ENCODE results near the gene COG7. TPM values are rescaled to one million over a fixed set of nuclear protein-coding genes. Genes with fewer than 3 reads are reported as not detected.

The COG7 gene
- total and polyA plus RNA-seq, 8 donors: 19.8 to 36.7 (median 31.0) TPM

DNA sequence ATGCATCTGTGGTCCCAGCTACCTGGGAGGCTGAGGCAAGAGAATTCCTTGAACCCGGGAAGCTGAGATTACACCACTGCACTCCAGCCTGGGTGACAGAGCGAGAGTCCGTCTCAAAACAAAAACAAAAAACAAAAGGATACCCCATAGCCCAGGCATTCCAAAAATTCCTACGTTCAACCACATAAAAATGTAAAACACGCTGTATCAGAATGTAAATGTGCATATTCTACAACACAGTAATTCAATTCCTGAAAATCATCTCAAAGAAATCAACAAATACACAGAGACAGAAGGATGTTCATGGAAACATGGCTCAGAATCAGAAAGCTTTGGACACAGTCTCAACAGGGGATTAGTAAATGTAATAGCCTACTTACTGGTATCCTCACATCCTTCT lies 33.0 kb downstream of the COG7 start:
- ATAC-seq (no peak), DNase-seq (no peak)
- Histone ChIP-seq H3K27me3 (no peaks in the 10 kb centered on the region), H3K27ac (no peak overlapping the region), H3K9me3 (no peaks in the 10 kb centered on the region), H3K4me1 (peaks cover 15 to 24% of the 10 kb centered on the region in 2 donors), H3K4me3 (no peak overlapping the region), H3K36me3 (peaks cover 0 to 36% of the 10 kb centered on the region in 2 donors)
- TF ChIP-seq, protein P1, sequence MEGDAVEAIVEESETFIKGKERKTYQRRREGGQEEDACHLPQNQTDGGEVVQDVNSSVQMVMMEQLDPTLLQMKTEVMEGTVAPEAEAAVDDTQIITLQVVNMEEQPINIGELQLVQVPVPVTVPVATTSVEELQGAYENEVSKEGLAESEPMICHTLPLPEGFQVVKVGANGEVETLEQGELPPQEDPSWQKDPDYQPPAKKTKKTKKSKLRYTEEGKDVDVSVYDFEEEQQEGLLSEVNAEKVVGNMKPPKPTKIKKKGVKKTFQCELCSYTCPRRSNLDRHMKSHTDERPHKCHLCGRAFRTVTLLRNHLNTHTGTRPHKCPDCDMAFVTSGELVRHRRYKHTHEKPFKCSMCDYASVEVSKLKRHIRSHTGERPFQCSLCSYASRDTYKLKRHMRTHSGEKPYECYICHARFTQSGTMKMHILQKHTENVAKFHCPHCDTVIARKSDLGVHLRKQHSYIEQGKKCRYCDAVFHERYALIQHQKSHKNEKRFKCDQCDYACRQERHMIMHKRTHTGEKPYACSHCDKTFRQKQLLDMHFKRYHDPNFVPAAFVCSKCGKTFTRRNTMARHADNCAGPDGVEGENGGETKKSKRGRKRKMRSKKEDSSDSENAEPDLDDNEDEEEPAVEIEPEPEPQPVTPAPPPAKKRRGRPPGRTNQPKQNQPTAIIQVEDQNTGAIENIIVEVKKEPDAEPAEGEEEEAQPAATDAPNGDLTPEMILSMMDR (IDR thresholded peaks at IDR 0.05): no peak
- intact Hi-C loops (cut with DNase I): no loop called here

DNA sequence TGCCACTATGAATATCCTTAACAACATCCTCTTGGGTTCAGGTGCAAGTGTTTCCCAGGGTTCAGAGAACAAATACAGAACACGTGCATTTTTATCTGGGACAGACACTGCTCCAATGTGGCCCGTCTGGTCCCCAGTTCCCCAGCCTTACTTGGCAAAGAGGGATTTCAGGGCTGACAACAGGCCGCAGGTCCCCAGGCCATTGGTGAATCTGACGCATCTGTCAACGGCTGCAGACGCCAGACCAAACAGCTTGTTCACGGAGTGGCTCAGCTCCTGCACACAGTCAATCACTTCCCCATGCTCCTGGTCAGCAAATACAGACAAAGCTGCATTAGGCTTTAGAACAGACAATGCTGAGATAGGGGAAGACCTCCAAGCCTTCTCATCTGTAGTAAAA lies 36.2 kb downstream of the COG7 start:
- DNase-seq (no peak), ATAC-seq (no peak)
- TF ChIP-seq, protein P1 (IDR thresholded peaks at IDR 0.05): no peak
- intact Hi-C loops (cut with DNase I): no loop called here
- Histone ChIP-seq H3K9me3 (no peaks in the 10 kb centered on the region), H3K27ac (no peak overlapping the region), H3K4me1 (no peaks in the 10 kb centered on the region), H3K27me3 (no peaks in the 10 kb centered on the region), H3K36me3 (peaks cover 0 to 68% of the 10 kb centered on the region in 2 donors), H3K4me3 (no peak overlapping the region)

DNA sequence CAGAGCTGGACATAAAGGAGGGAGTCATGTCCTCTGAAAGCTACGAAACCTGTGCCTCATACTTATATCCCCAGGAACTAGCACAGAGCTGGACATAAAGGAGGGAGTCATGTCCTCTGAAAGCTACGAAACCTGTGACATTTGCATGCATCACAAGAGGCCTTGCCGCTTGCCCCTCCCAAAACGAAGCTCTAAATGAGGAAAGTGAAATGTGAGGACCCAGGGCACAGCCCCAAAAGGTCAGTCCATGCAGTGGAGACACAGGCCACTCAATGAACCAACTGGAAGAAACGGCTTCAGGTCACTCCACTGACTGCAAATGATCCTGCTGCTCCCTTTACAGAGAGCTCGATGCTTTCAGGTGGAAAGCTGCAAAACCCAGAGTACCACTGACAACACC lies 38.3 kb downstream of the COG7 start:
- Histone ChIP-seq H3K9me3 (no peaks in the 10 kb centered on the region), H3K4me3 (no peak overlapping the region), H3K27ac (no peak overlapping the region), H3K27me3 (no peaks in the 10 kb centered on the region), H3K36me3 (peaks cover 0 to 84% of the 10 kb centered on the region in 2 donors), H3K4me1 (no peaks in the 10 kb centered on the region)
- intact Hi-C loops (cut with DNase I): no loop called here
- DNase-seq: no peak
- TF ChIP-seq, protein P1 (IDR thresholded peaks at IDR 0.05): no peak
- no peak for ATAC-seq

DNA sequence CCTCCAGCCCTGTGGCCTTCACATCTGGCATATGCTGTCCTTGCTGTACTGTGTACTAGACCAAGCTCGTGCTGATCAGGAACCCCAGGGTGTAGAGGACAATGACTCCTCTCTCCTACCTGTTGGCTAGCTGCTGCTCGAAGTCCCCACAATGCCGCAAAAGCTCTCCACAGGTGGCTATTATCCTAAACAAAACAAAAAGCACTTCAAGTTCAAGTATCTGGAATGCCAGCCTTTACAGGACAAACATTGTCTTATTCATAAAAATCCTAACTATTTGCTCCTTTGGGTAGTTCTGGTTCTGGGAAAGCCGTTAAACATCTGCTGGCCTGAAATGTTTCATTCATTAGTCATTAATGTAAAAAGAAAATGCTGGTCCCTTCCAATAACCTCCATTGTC lies 42.8 kb downstream of the COG7 start:
- peak; percentile 36 for ATAC-seq
- Histone ChIP-seq H3K36me3 (peaks cover 0 to 84% of the 10 kb centered on the region in 2 donors), H3K4me3 (no peak overlapping the region), H3K27me3 (no peaks in the 10 kb centered on the region), H3K27ac (peak overlapping the region in 1 of 2 donors; percentile 11), H3K9me3 (no peaks in the 10 kb centered on the region), H3K4me1 (no peaks in the 10 kb centered on the region)
- DNase-seq: no peak
- intact Hi-C loops (cut with DNase I): no loop called here
- TF ChIP-seq, protein P1 (IDR thresholded peaks at IDR 0.05): no peak

DNA sequence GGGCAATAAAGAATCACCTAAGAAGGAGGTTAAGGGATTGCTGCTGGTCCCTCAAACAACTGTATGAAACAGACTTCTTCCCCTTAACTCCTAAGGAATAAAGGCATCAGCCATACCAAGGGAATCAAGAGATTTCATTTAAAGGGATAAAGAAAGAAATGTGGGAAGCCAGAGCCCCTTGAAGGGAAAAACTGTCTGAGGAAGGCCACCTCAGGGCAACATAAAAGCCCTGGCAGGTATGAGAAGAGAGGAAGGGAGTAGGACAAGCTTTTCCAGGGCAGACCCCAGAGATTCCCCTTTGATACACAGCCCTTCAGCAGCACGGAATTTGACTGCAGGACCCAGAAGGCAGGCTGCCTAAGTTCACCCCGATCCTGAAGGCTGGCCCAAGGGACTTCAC lies 43.5 kb downstream of the COG7 start:
- peak overlapping the region in 1 of 2 donors; percentile 11 for H3K27ac ChIP-seq
- H3K4me1 ChIP-seq: no peaks in the 10 kb centered on the region
- H3K27me3 ChIP-seq: no peaks in the 10 kb centered on the region
- H3K4me3 ChIP-seq: no peak overlapping the region
- DNase-seq (no peak), ATAC-seq (no peak)
- TF ChIP-seq, protein P1 (IDR thresholded peaks at IDR 0.05): no peak
- intact Hi-C loops (cut with DNase I): no loop called here
- H3K36me3 ChIP-seq: peaks cover 0 to 84% of the 10 kb centered on the region in 2 donors
- no peaks in the 10 kb centered on the region for H3K9me3 ChIP-seq

Data from left lung (tissue), 10 donors.